SHP77 (cell line): Measurements from ENCODE around the gene PARD3.

Source experiments
- DNase-seq, 2 experiments: peaks; one replicate each; lab custom pipeline; 2025; lab: John Stamatoyannopoulos, UW

PARD3 gene

GRCh38 chr10:34537629-34538231 lies 277.4 kb downstream of the PARD3 start:
- no peak for DNase-seq

- DNase-seq = no peak
These were observed 279.2 kb downstream of the PARD3 start for GRCh38 chr10:34535872-34536271.

GRCh38 chr10:34530778-34531177 lies 284.3 kb downstream of the PARD3 start:
- DNase-seq = no peak

- DNase-seq = peak; percentile 13 to 24
These were observed 286.8 kb downstream of the PARD3 start for GRCh38 chr10:34528320-34528719.

- no peak for DNase-seq
These were observed 288.1 kb downstream of the PARD3 start for GRCh38 chr10:34526758-34527730.

GRCh38 chr10:34526186-34526585 lies 288.9 kb downstream of the PARD3 start:
- no peak for DNase-seq

GRCh38 chr10:34524369-34525091 lies 290.6 kb downstream of the PARD3 start:
- DNase-seq = no peak

GRCh38 chr10:34523017-34523767 lies 291.9 kb downstream of the PARD3 start:
- no peak for DNase-seq

GRCh38 chr10:34522546-34522945 lies 292.6 kb downstream of the PARD3 start:
- DNase-seq = peak in 1 of 2 experiments; percentile 24

GRCh38 chr10:34520510-34520909 lies 294.6 kb downstream of the PARD3 start:
- no peak for DNase-seq

- peak; percentile 79 to 82 for DNase-seq
These were observed 295.0 kb downstream of the PARD3 start for GRCh38 chr10:34520084-34520483.

GRCh38 chr10:34514290-34514689 lies 300.8 kb downstream of the PARD3 start:
- DNase-seq = no peak

GRCh38 chr10:34513636-34514035 lies 301.5 kb downstream of the PARD3 start:
- no peak for DNase-seq

- peak in 1 of 2 experiments; percentile 25 for DNase-seq
These were observed 307.9 kb downstream of the PARD3 start for GRCh38 chr10:34507217-34507616.

GRCh38 chr10:34506786-34507185 lies 308.3 kb downstream of the PARD3 start:
- DNase-seq = no peak

- DNase-seq = no peak
These were observed 309.8 kb downstream of the PARD3 start for GRCh38 chr10:34505338-34505737.

GRCh38 chr10:34504534-34504933 lies 310.6 kb downstream of the PARD3 start:
- DNase-seq = no peak

GRCh38 chr10:34503704-34504103 lies 311.4 kb downstream of the PARD3 start:
- no peak for DNase-seq

- DNase-seq = no peak
These were observed 315.4 kb downstream of the PARD3 start for GRCh38 chr10:34499612-34500279.

- no peak for DNase-seq
These were observed 316.3 kb downstream of the PARD3 start for GRCh38 chr10:34498821-34499220.

- DNase-seq = no peak
These were observed 319.2 kb downstream of the PARD3 start for GRCh38 chr10:34495938-34496337.
